ENCODE measurements around the gene LRRC2. TPM values are rescaled to one million over a fixed set of nuclear protein-coding genes. Genes with fewer than 3 reads are reported as not detected.

Gene LRRC2
- total RNA-seq, 2 donors from 2014 or later = 1.5 TPM

GRCh38 chr3:46491089-46492070 lies 74.7 kb downstream of the LRRC2 start:
- DNase-seq (no peak), ATAC-seq (no peak)
- intact Hi-C loops (cut with DNase I, micrococcal nuclease) = loop anchor here in 1 of 2 donors (10.0 kb wide), 1 partner anchor 53 kb away; no protein-coding TSS in a partner anchor

- ATAC-seq (no peak), DNase-seq (no peak)
- intact Hi-C loops (cut with DNase I, micrococcal nuclease) = loop anchor here in 1 of 2 donors (10.0 kb wide), 1 partner anchor 54 kb away; no protein-coding TSS in a partner anchor
Measured at GRCh38 chr3:46490338-46491084, 75.6 kb downstream of the LRRC2 start.

GRCh38 chr3:46489875-46490274 lies 76.2 kb downstream of the LRRC2 start:
- ATAC-seq = no peak
- intact Hi-C loops (cut with DNase I, micrococcal nuclease) = loop anchor here (5.0 to 10.0 kb wide), 3 partner anchors 55 to 137 kb away; no protein-coding TSS in a partner anchor
- DNase-seq = no peak

- DNase-seq = peak in 1 of 2 donors; percentile 9
- no peak for ATAC-seq
- intact Hi-C loops (cut with DNase I, micrococcal nuclease) = loop anchor here (5.0 to 10.0 kb wide), 2 partner anchors 65 to 138 kb away; no protein-coding TSS in a partner anchor
Measured at GRCh38 chr3:46489381-46489780, 76.7 kb downstream of the LRRC2 start.

- DNase-seq (peak; percentile 93 to 99), ATAC-seq (peak; percentile 95)
- intact Hi-C loops (cut with DNase I, micrococcal nuclease) = loop anchor here (5.0 to 10.0 kb wide), 2 partner anchors 66 to 138 kb away; no protein-coding TSS in a partner anchor
Measured at GRCh38 chr3:46488735-46489361, 77.3 kb downstream of the LRRC2 start.

- intact Hi-C loops (cut with DNase I, micrococcal nuclease) = loop anchor here (5.0 to 10.0 kb wide), 2 partner anchors 69 to 142 kb away; no protein-coding TSS in a partner anchor
- no peak for ATAC-seq
- DNase-seq = no peak
Measured at GRCh38 chr3:46485779-46486175, 80.3 kb downstream of the LRRC2 start.

- DNase-seq (peak; percentile 54 to 75), ATAC-seq (peak; percentile 68)
- intact Hi-C loops (cut with DNase I, micrococcal nuclease) = loop anchor here (5.0 to 10.0 kb wide), 2 partner anchors 70 to 142 kb away; no protein-coding TSS in a partner anchor
Measured at GRCh38 chr3:46484911-46485778, 81.0 kb downstream of the LRRC2 start.

GRCh38 chr3:46484388-46484787 lies 81.7 kb downstream of the LRRC2 start:
- DNase-seq = no peak
- ATAC-seq = no peak
- intact Hi-C loops (cut with DNase I, micrococcal nuclease) = loop anchor here in 1 of 2 donors (10.0 kb wide), 1 partner anchor 70 kb away; no protein-coding TSS in a partner anchor

- DNase-seq (no peak), ATAC-seq (no peak)
- intact Hi-C loops (cut with DNase I, micrococcal nuclease) = loop anchor here in 1 of 2 donors (10.0 kb wide), 1 partner anchor 71 kb away; no protein-coding TSS in a partner anchor
Measured at GRCh38 chr3:46483825-46484224, 82.3 kb downstream of the LRRC2 start.

- intact Hi-C loops (cut with DNase I, micrococcal nuclease) = loop anchor here in 1 of 2 donors (10.0 kb wide), 1 partner anchor 72 kb away; no protein-coding TSS in a partner anchor
- no peak for DNase-seq
Measured at GRCh38 chr3:46482632-46483350, 83.3 kb downstream of the LRRC2 start.

GRCh38 chr3:46481636-46482035 lies 84.5 kb downstream of the LRRC2 start:
- DNase-seq = no peak
- no peak for ATAC-seq
- intact Hi-C loops (cut with DNase I, micrococcal nuclease) = loop anchor here in 1 of 2 donors (10.0 kb wide), 1 partner anchor 73 kb away; no protein-coding TSS in a partner anchor

More at GRCh38 chr3:46482632-46483350, 83.3 kb downstream of the LRRC2 start:
- no peak for ATAC-seq

- intact Hi-C loops (cut with DNase I, micrococcal nuclease) = loop anchor here in 1 of 2 donors (10.0 kb wide), 1 partner anchor 74 kb away; no protein-coding TSS in a partner anchor
- ATAC-seq (no peak), DNase-seq (no peak)
Measured at GRCh38 chr3:46480491-46481195, 85.5 kb downstream of the LRRC2 start.

- ATAC-seq = no peak
- no peak for DNase-seq
- intact Hi-C loops (cut with DNase I, micrococcal nuclease) = loop anchor here in 1 of 2 donors (10.0 kb wide), 1 partner anchor 75 kb away; no protein-coding TSS in a partner anchor
Measured at GRCh38 chr3:46479696-46480095, 86.4 kb downstream of the LRRC2 start.

- intact Hi-C loops (cut with DNase I, micrococcal nuclease) = no loop called here
- no peak for DNase-seq
- ATAC-seq = no peak
Measured at GRCh38 chr3:46479021-46479420, 87.1 kb downstream of the LRRC2 start.

- intact Hi-C loops (cut with DNase I, micrococcal nuclease) = no loop called here
- no peak for DNase-seq
- ATAC-seq = no peak
Measured at GRCh38 chr3:46478341-46478740, 87.8 kb downstream of the LRRC2 start.

GRCh38 chr3:46477756-46478155 lies 88.3 kb downstream of the LRRC2 start:
- intact Hi-C loops (cut with DNase I, micrococcal nuclease) = no loop called here
- ATAC-seq (no peak), DNase-seq (no peak)

Data from left colon (tissue), 2 donors.